ENCODE results near the gene IL4I1. TPM values are rescaled to one million over a fixed set of nuclear protein-coding genes. Genes with fewer than 3 reads are reported as not detected.
A peak's percentile ranks its signal among the peaks of the same experiment; 100 is the strongest.

IL4I1 gene
- total and polyA plus RNA-seq, 4 donors: 0.30 to 1.3 (median 0.61) TPM

GRCh38 chr19:49932731-49933131 is 36.0 kb upstream of the IL4I1 start:
- Histone ChIP-seq H3K4me1 (ENCODE audit: control insufficient read depth, insufficient read depth, low read length) (peaks cover 23% of the 10 kb centered on the region), H3K27me3 (ENCODE audit: control insufficient read depth, insufficient read depth, low read length) (no peaks in the 10 kb centered on the region), H3K27ac (ENCODE audit: low read depth, low read length) (no peak overlapping the region), H3K9me3 (ENCODE audit: control insufficient read depth, insufficient read depth, low read length) (no peaks in the 10 kb centered on the region), H3K4me3 (ENCODE audit: low read depth, low read length) (no peak overlapping the region), H3K36me3 (ENCODE audit: control insufficient read depth, insufficient read depth, low read length) (peaks cover 13% of the 10 kb centered on the region)
- 95% methylated on average over 18 of the region's 25 CpGs for whole genome bisulfite sequencing (ENCODE audit: insufficient coverage)
- DNase-seq (ENCODE audit: low read depth in 4 of 6, low spot score in 6 of 6): no peak

GRCh38 chr19:49932041-49932451 is 35.4 kb upstream of the IL4I1 start:
- H3K27me3 ChIP-seq (ENCODE audit: control insufficient read depth, insufficient read depth, low read length): no peaks in the 10 kb centered on the region
- no peaks in the 10 kb centered on the region for H3K9me3 ChIP-seq (ENCODE audit: control insufficient read depth, insufficient read depth, low read length)
- no peak overlapping the region for H3K27ac ChIP-seq (ENCODE audit: low read depth, low read length)
- H3K4me3 ChIP-seq (ENCODE audit: low read depth, low read length): no peak overlapping the region
- H3K4me1 ChIP-seq (ENCODE audit: control insufficient read depth, insufficient read depth, low read length): peaks cover 21% of the 10 kb centered on the region
- WGBS (ENCODE audit: insufficient coverage): 100% methylated on average over 3 of the region's 5 CpGs
- no peak for DNase-seq (ENCODE audit: low read depth in 4 of 6, low spot score in 6 of 6)
- H3K36me3 ChIP-seq (ENCODE audit: control insufficient read depth, insufficient read depth, low read length): peaks cover 20% of the 10 kb centered on the region

- H3K27ac ChIP-seq (ENCODE audit: low read depth, low read length): no peak overlapping the region
Measured at GRCh38 chr19:49931293-49932040, 34.8 kb upstream of the IL4I1 start.

GRCh38 chr19:49930483-49931011 is 33.9 kb upstream of the IL4I1 start:
- DNase-seq (ENCODE audit: low read depth in 4 of 6, low spot score in 6 of 6): peak in 1 of 6 donors; percentile 15
- 58% methylated on average over 14 of the region's 15 CpGs for WGBS (ENCODE audit: insufficient coverage)
- Histone ChIP-seq H3K36me3 (ENCODE audit: control insufficient read depth, insufficient read depth, low read length) (peaks cover 30% of the 10 kb centered on the region), H3K4me3 (ENCODE audit: low read depth, low read length) (peak overlapping the region; percentile 96), H3K9me3 (ENCODE audit: control insufficient read depth, insufficient read depth, low read length) (no peaks in the 10 kb centered on the region), H3K27ac (ENCODE audit: low read depth, low read length) (no peak overlapping the region), H3K4me1 (ENCODE audit: control insufficient read depth, insufficient read depth, low read length) (peaks cover 24% of the 10 kb centered on the region), H3K27me3 (ENCODE audit: control insufficient read depth, insufficient read depth, low read length) (no peaks in the 10 kb centered on the region)

More at GRCh38 chr19:49931293-49932040, 34.8 kb upstream of the IL4I1 start:
- H3K9me3 ChIP-seq (ENCODE audit: control insufficient read depth, insufficient read depth, low read length): no peaks in the 10 kb centered on the region
- no peak for DNase-seq (ENCODE audit: low read depth in 4 of 6, low spot score in 6 of 6)
- peaks cover 24% of the 10 kb centered on the region for H3K4me1 ChIP-seq (ENCODE audit: control insufficient read depth, insufficient read depth, low read length)
- 100% methylated on average over 2 of the region's 7 CpGs for WGBS (ENCODE audit: insufficient coverage)
- no peaks in the 10 kb centered on the region for H3K27me3 ChIP-seq (ENCODE audit: control insufficient read depth, insufficient read depth, low read length)
- no peak overlapping the region for H3K4me3 ChIP-seq (ENCODE audit: low read depth, low read length)
- peaks cover 26% of the 10 kb centered on the region for H3K36me3 ChIP-seq (ENCODE audit: control insufficient read depth, insufficient read depth, low read length)

- peak overlapping the region; percentile 98 for H3K27ac ChIP-seq (ENCODE audit: low read depth, low read length)
- H3K27me3 ChIP-seq (ENCODE audit: control insufficient read depth, insufficient read depth, low read length): no peaks in the 10 kb centered on the region
- DNase-seq (ENCODE audit: low read depth in 4 of 6, low spot score in 6 of 6): peak; percentile 90 to 99 (median 94)
- peaks cover 36% of the 10 kb centered on the region for H3K36me3 ChIP-seq (ENCODE audit: control insufficient read depth, insufficient read depth, low read length)
- 2% methylated on average over 39 of the region's 43 CpGs for WGBS (ENCODE audit: insufficient coverage)
- peak overlapping the region; percentile 96 for H3K4me3 ChIP-seq (ENCODE audit: low read depth, low read length)
- H3K9me3 ChIP-seq (ENCODE audit: control insufficient read depth, insufficient read depth, low read length): no peaks in the 10 kb centered on the region
- H3K4me1 ChIP-seq (ENCODE audit: control insufficient read depth, insufficient read depth, low read length): peaks cover 24% of the 10 kb centered on the region
Measured at GRCh38 chr19:49929611-49930482, 33.2 kb upstream of the IL4I1 start.

- Histone ChIP-seq H3K27me3 (ENCODE audit: control insufficient read depth, insufficient read depth, low read length) (no peaks in the 10 kb centered on the region), H3K4me1 (ENCODE audit: control insufficient read depth, insufficient read depth, low read length) (peaks cover 24% of the 10 kb centered on the region), H3K27ac (ENCODE audit: low read depth, low read length) (peak within 1 kb of the TSS; percentile 98), H3K36me3 (ENCODE audit: control insufficient read depth, insufficient read depth, low read length) (peaks cover 42% of the 10 kb centered on the region), H3K4me3 (ENCODE audit: low read depth, low read length) (peak within 1 kb of the TSS; percentile 96), H3K9me3 (ENCODE audit: control insufficient read depth, insufficient read depth, low read length) (no peaks in the 10 kb centered on the region)
- WGBS (ENCODE audit: insufficient coverage): under 1% methylated on average over 47 of the region's 48 CpGs
- peak in 3 of 6 donors; percentile 12 to 97 (median 12) for DNase-seq (ENCODE audit: low read depth in 4 of 6, low spot score in 6 of 6)
Measured at GRCh38 chr19:49929121-49929610, 32.5 kb upstream of the IL4I1 start, which contains the start of the genes ATF5 and NUP62. Gene ATF5 (plus strand): TSS chr19:49929205. CDS start chr19:49930851, 1,646 bp downstream. Gene NUP62 (minus strand): TSS chr19:49929504. CDS start chr19:49909807, 19,697 bp downstream.

GRCh38 chr19:49927526-49928264 is 31.0 kb upstream of the IL4I1 start:
- Histone ChIP-seq H3K4me3 (ENCODE audit: low read depth, low read length) (no peak overlapping the region), H3K9me3 (ENCODE audit: control insufficient read depth, insufficient read depth, low read length) (no peaks in the 10 kb centered on the region), H3K27me3 (ENCODE audit: control insufficient read depth, insufficient read depth, low read length) (no peaks in the 10 kb centered on the region), H3K4me1 (ENCODE audit: control insufficient read depth, insufficient read depth, low read length) (peaks cover 24% of the 10 kb centered on the region), H3K27ac (ENCODE audit: low read depth, low read length) (no peak overlapping the region), H3K36me3 (ENCODE audit: control insufficient read depth, insufficient read depth, low read length) (peaks cover 53% of the 10 kb centered on the region)
- no peak for DNase-seq (ENCODE audit: low read depth in 4 of 6, low spot score in 6 of 6)
- 67% methylated on average over 9 of the region's 14 CpGs for WGBS (ENCODE audit: insufficient coverage)

- no peak for DNase-seq (ENCODE audit: low read depth in 4 of 6, low spot score in 6 of 6)
- no peaks in the 10 kb centered on the region for H3K27me3 ChIP-seq (ENCODE audit: control insufficient read depth, insufficient read depth, low read length)
- WGBS (ENCODE audit: insufficient coverage): 94% methylated on average over 6 of the region's 10 CpGs
- H3K27ac ChIP-seq (ENCODE audit: low read depth, low read length): no peak overlapping the region
- H3K36me3 ChIP-seq (ENCODE audit: control insufficient read depth, insufficient read depth, low read length): peaks cover 63% of the 10 kb centered on the region
- no peak overlapping the region for H3K4me3 ChIP-seq (ENCODE audit: low read depth, low read length)
- peaks cover 24% of the 10 kb centered on the region for H3K4me1 ChIP-seq (ENCODE audit: control insufficient read depth, insufficient read depth, low read length)
- no peaks in the 10 kb centered on the region for H3K9me3 ChIP-seq (ENCODE audit: control insufficient read depth, insufficient read depth, low read length)
Measured at GRCh38 chr19:49926515-49926914, 29.8 kb upstream of the IL4I1 start.

GRCh38 chr19:49925486-49925885 is 28.8 kb upstream of the IL4I1 start:
- H3K27me3 ChIP-seq (ENCODE audit: control insufficient read depth, insufficient read depth, low read length): no peaks in the 10 kb centered on the region
- peaks cover 74% of the 10 kb centered on the region for H3K36me3 ChIP-seq (ENCODE audit: control insufficient read depth, insufficient read depth, low read length)
- peaks cover 21% of the 10 kb centered on the region for H3K4me1 ChIP-seq (ENCODE audit: control insufficient read depth, insufficient read depth, low read length)
- H3K9me3 ChIP-seq (ENCODE audit: control insufficient read depth, insufficient read depth, low read length): no peaks in the 10 kb centered on the region
- H3K4me3 ChIP-seq (ENCODE audit: low read depth, low read length): no peak overlapping the region
- DNase-seq (ENCODE audit: low read depth in 4 of 6, low spot score in 6 of 6): no peak
- WGBS (ENCODE audit: insufficient coverage): 96% methylated on average over 3 of the region's 5 CpGs
- no peak overlapping the region for H3K27ac ChIP-seq (ENCODE audit: low read depth, low read length)
